ENCODE results near the gene ARL4D.

The ARL4D gene

DNA sequence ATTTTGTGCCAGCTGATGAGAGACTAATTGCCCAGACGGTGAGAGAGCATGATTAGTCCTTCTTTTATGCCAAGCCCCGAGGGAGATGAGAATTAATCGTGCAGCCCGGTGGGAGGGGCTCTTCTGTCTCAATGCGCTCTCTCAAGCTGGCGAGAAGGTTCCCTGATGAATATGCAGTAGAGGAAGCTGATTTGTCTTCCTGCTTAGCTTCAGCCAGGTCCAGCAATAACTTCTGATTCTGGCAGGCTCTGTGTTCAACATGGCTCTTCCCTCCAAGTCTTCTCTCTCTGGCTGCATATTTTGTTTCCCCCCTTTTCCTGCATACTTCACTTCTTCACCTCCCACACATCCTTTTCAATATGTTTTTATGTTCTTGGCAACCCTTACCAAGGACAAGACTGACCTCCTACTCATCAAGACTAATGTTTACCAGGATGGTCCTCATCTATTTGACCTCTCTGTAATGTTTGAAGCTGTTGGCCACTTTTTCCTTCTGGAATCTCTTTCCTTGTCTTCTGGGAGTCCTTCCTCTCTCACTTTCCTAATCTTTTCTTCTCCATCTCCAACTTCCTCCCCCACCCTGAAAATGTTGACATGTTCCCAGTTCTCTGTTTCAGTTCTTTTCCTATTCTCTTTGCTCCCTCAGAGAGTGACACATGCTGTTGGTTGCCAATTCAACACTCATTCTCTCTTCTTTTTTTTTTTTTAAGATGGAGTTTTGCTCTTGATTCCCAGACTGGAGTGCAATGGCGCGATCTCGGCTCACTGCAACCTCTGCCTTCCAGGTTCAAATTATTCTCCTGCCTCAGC, 33.1 kb downstream of the ARL4D start:
- no peak for DNase-seq

- no peak for DNase-seq
These were observed 36.1 kb downstream of the ARL4D start for GRCh38 chr17:43434902-43435319.

DNA sequence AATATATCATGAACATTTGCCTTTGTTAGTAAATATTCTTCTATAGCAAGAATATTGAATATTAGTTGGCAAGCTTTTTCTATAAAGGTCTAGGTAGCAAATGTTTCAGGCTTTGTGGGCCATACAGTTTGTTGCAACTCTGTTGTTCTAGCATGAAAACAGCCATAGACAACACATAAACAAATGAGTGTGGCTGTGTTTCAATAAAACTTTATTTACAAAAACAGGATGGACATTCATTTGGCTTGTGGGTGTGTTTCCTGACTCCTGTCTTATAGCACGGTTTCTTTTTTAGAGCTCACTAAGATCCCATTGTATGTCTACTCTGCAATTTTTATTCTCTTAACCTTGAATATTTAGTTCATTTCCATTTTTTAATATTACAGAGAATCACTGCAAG, 39.0 kb downstream of the ARL4D start:
- DNase-seq: no peak

- DNase-seq: no peak
These were observed 39.8 kb downstream of the ARL4D start for GRCh38 chr17:43438626-43439025.

- DNase-seq: no peak
These were observed 40.2 kb downstream of the ARL4D start for GRCh38 chr17:43439041-43439440.

DNA sequence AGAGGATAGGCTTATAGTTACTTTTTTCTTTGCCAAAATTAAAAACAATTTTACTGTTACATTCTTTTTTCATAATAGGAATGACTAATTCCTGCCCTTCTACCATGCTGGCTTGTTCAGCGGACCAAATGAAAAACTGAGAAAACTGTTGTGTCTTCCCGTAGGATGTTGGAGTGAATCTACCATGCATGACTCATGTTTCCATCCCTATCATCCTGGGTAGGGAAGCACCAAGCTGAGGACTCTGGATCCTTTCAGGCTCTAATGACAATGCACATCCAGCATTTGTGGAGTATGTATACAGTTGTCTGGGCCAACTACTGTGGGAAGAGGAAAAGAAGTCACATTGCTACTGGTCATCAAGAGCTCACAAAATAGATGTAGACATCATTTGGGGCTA, 43.9 kb downstream of the ARL4D start:
- DNase-seq: no peak

DNA sequence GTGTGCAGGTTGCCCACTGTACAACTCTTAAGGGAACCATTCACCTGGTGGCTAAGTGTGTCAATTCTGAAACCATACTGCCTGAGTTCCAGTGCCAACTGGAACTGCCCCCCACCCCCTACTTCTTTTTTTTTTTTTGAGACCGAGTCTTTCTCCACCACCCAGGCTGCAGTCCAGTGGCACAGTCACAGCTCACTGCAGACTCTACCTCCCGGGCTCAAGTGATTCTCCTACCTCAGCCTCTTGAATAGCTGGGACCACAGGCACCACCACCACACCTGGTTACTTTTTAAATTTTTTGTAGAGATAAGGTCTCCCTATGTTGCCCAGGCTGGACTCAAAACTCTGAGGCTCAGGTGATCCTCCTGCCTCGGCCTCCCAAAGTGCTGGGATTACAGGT, 44.6 kb downstream of the ARL4D start:
- DNase-seq: no peak

DNA sequence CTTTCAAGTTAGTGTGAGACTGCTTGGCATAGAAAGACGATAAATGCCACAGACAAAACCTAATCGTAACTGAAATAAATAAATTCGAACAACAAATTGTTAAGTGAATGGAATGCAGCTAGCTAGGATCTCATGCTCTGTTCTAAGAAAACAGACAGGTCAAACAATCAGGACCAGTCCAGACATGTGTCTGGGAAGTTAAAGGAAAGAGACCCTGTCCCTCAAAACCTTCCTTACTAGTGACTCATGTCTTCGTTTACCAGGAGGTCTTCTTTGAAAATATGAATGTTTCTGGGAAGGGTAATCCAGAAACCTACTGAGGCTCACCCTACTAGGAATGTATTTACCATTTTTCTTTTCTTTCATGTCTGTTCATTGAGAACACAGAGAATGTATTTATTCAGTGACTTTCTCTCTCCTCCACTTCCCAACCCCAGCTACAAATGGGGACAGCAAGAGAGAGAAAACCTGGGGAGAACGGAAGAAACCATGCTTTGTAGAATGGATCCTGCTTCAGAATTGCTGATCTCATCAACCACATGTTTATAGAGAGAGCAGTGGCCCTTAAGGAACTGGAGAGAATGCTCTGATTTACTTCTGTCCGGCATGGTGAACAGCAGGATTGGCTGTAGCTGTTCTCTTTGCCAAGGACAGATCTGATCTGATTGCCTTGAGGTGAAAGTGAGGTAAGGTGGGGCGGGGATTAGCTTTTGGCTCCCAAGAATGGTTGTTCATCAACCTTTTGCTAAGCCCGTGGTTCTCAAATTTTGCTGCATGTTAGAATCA, 45.6 kb downstream of the ARL4D start:
- no peak for DNase-seq

DNA sequence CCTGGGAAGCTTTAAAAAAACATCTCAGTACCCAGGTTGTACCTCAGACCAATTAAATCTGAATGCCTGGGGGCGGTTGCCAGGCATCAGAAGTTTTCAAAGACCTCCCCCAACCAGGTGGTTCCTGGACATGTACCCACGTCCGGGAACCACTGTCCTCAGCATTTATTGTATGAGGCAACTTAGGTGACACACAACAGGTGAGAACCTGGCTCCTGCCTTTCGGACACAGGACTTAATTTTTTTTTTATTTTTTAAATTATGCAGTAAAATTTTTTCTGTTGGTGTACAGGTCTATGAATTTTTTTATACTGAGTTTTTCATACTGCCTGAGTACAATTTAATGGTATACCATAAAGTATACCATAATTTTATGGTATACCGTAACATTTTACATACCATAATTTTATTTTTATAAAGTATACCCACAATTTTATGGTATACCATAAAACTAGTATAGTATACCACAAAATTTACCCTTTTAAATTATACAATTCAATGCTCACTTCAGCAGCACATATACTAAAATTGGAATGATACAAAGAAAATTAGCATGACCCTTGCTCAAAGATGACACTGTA, 46.3 kb downstream of the ARL4D start:
- no peak for DNase-seq

- no peak for DNase-seq
These were observed 48.0 kb downstream of the ARL4D start for GRCh38 chr17:43446773-43447172.

- DNase-seq: no peak
These were observed 50.1 kb downstream of the ARL4D start for GRCh38 chr17:43448720-43449469.

GRCh38 chr17:43449470-43450248, 50.9 kb downstream of the ARL4D start:
- DNase-seq: no peak
